Measurements from ENCODE around the gene PDHA1.

PDHA1 gene

DNA sequence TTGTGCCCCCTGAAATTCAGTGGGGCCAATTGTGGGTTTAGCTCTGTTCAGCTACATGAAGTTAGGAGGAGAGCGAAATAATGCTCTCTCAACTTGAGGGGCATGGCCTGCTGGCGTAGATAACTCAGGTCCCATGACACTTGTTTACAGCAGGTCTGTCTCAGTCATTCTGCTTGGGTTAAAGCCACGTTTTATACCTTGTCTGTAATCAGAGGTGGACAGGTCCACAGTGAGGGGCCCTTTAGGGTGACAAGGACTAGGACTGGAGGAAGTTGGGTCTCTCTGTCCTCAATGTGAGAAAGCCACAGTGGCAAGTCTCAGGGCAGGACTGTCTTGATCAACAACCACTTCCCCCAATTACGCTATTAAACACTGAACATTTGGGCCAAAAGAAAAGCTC is 49.0 kb downstream of the PDHA1 start:
- Mint-ChIP-seq H3K9me3 (no peaks in the 10 kb centered on the region), H3K36me3 (no peaks in the 10 kb centered on the region), H3K27ac (no peak overlapping the region), H3K4me1 (no peaks in the 10 kb centered on the region), H3K4me3 (no peak overlapping the region), H3K27me3 (peaks cover 10% of the 10 kb centered on the region)
- ATAC-seq: no peak

DNA sequence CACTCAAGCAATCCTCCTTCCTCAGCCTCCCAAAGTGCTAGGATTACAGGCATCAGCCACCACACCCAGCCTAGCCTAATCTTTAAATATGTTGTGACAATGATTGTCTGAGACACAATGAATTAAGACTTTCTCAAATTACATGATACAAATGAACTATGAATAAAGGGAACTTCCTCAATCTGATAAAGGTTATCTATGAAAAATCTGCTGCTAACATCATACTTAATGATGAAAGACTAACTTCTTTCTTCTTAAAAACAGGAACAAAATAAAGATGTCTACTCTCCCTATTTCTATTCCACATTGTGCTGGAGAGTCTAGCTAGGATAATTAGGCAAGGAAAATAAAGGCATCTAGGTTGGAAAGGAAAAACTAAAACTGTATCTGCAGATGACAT is 60.0 kb downstream of the PDHA1 start:
- ATAC-seq: no peak
- Mint-ChIP-seq H3K27ac (no peak overlapping the region), H3K27me3 (no peaks in the 10 kb centered on the region)

DNA sequence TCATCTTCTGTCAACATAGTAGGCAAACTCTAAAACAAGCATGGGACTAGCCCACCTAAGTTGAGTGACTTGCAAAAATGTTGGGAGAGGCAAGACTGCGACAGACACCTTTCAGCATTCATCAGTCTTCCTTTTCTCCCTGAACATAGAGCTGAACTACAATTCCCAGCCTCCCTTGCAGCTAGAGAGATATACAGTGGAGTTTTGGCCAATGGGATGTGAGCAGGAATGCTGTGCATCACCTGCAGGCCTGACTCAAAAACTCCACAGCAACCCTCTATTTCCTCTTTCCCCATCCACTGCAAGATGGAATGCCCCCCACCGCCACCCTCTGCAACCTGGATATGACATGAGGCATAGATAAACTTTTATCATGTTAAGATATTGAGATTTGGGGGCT is 66.5 kb downstream of the PDHA1 start:
- H3K27me3 Mint-ChIP-seq: no peaks in the 10 kb centered on the region
- no peak overlapping the region for H3K4me3 Mint-ChIP-seq
- H3K36me3 Mint-ChIP-seq: no peaks in the 10 kb centered on the region
- H3K4me1 Mint-ChIP-seq: no peaks in the 10 kb centered on the region
- no peaks in the 10 kb centered on the region for H3K9me3 Mint-ChIP-seq
- ATAC-seq: no peak
- H3K27ac Mint-ChIP-seq: no peak overlapping the region

More for the DNA sequence above, 60.0 kb downstream of the PDHA1 start:
- Mint-ChIP-seq H3K4me1 (no peaks in the 10 kb centered on the region), H3K36me3 (no peaks in the 10 kb centered on the region), H3K4me3 (no peak overlapping the region), H3K9me3 (no peaks in the 10 kb centered on the region)
